ENCODE data around the gene PTPN14.
A peak's percentile ranks its signal among the peaks of the same experiment; 100 is the strongest.

DNA sequence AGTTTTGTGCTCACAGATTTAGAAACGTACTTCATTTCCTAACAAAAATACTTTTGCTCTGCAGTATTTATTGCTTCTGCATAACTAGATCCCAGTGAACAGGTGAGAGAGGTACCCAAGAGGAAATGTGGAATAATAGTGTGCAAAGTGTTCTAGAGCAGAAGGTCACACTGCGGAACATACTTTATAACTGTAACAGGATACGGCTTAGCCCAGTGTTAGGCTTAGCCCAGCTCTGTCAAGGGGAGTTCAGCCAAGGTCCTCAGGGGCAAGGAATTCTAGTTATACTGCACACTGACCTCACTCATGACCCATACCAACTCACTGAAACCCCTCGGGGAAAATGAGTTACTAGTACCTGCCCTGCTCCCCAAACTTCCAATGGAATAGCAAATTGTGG lies 55.3 kb downstream of the PTPN14 start:
- TF ChIP-seq CTCF (IDR thresholded peaks at IDR 0.05) (no peak), SIN3A (IDR thresholded peaks at IDR 0.05; ENCODE audit: borderline replicate concordance, insufficient read depth, low read depth, low read length) (no peak), POLR2AphosphoS5 (IDR thresholded peaks at IDR 0.05; ENCODE audit: low read depth, low read length) (peak; percentile 69)
- TF ChIP-seq, protein P1, sequence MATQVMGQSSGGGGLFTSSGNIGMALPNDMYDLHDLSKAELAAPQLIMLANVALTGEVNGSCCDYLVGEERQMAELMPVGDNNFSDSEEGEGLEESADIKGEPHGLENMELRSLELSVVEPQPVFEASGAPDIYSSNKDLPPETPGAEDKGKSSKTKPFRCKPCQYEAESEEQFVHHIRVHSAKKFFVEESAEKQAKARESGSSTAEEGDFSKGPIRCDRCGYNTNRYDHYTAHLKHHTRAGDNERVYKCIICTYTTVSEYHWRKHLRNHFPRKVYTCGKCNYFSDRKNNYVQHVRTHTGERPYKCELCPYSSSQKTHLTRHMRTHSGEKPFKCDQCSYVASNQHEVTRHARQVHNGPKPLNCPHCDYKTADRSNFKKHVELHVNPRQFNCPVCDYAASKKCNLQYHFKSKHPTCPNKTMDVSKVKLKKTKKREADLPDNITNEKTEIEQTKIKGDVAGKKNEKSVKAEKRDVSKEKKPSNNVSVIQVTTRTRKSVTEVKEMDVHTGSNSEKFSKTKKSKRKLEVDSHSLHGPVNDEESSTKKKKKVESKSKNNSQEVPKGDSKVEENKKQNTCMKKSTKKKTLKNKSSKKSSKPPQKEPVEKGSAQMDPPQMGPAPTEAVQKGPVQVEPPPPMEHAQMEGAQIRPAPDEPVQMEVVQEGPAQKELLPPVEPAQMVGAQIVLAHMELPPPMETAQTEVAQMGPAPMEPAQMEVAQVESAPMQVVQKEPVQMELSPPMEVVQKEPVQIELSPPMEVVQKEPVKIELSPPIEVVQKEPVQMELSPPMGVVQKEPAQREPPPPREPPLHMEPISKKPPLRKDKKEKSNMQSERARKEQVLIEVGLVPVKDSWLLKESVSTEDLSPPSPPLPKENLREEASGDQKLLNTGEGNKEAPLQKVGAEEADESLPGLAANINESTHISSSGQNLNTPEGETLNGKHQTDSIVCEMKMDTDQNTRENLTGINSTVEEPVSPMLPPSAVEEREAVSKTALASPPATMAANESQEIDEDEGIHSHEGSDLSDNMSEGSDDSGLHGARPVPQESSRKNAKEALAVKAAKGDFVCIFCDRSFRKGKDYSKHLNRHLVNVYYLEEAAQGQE (IDR thresholded peaks at IDR 0.05; ENCODE audit: insufficient read depth in 1 of 2, low read depth in 2 of 2, low read length in 1 of 2), result no peak

All from Panc1 (cell line).